IPS-20b (cell line): Measurements from ENCODE around the gene HMCN2.

ENCODE experiments used
- H3K27ac ChIP-seq: one replicate; pipeline ENCODE4 v1.5.1; 2013; ENCODE audit warnings: low read length
- H3K27me3 ChIP-seq: 2 replicates; pipeline ENCODE4 v1.6.1; 2013; ENCODE audit warnings: mild to moderate bottlenecking, low read length, inconsistent platforms; ENCODE audit not compliant: insufficient read depth
- H3K36me3 ChIP-seq: 2 replicates; pipeline ENCODE4 v1.6.1; 2013; ENCODE audit warnings: low read depth, mild to moderate bottlenecking, inconsistent platforms, low read length, moderate library complexity; ENCODE audit not compliant: insufficient read depth
- H3K4me1 ChIP-seq: 2 replicates; pipeline ENCODE4 v1.6.1; 2013; ENCODE audit warnings: mild to moderate bottlenecking, control low read depth, inconsistent platforms, low read length, moderate library complexity; ENCODE audit not compliant: insufficient read depth
- H3K4me3 ChIP-seq: 2 replicates; pipeline ENCODE4 v1.5.1; 2013; ENCODE audit warnings: mild to moderate bottlenecking, low read length, inconsistent platforms
- H3K9ac ChIP-seq: 2 replicates; pipeline ENCODE4 v1.6.1; 2013; ENCODE audit warnings: low read depth, mild to moderate bottlenecking, inconsistent platforms, low read length, moderate library complexity
- H3K9me3 ChIP-seq: 2 replicates; pipeline ENCODE4 v1.6.1; 2013; ENCODE audit warnings: mild to moderate bottlenecking, low read depth, low read length, inconsistent platforms; ENCODE audit not compliant: insufficient read depth

Gene HMCN2

GRCh38 chr9:130286781-130287428 is 21.3 kb downstream of the HMCN2 start:
- H3K9ac ChIP-seq, result no peak overlapping the region; the same call in 1 of the 2 replicates
- no peaks in the 10 kb centered on the region; the same call in 1 of the 2 replicates for H3K9me3 ChIP-seq
- H3K4me1 ChIP-seq, result peaks cover 8% of the 10 kb centered on the region; the same call in 1 of the 2 replicates
- no peaks in the 10 kb centered on the region; the same call in 1 of the 2 replicates for H3K36me3 ChIP-seq
- H3K4me3 ChIP-seq, result no peak overlapping the region
- no peak overlapping the region for H3K27ac ChIP-seq
- H3K27me3 ChIP-seq, result no peaks in the 10 kb centered on the region

- no peaks in the 10 kb centered on the region for H3K9me3 ChIP-seq
- peaks cover 8% of the 10 kb centered on the region; the same call in 1 of the 2 replicates for H3K4me1 ChIP-seq
- no peak overlapping the region for H3K27ac ChIP-seq
- H3K36me3 ChIP-seq, result no peaks in the 10 kb centered on the region; the same call in 1 of the 2 replicates
- H3K9ac ChIP-seq, result no peak overlapping the region
- no peak overlapping the region for H3K4me3 ChIP-seq
- no peaks in the 10 kb centered on the region for H3K27me3 ChIP-seq
Observed at GRCh38 chr9:130287736-130288135, 22.2 kb downstream of the HMCN2 start.

- Histone ChIP-seq H3K27me3 (no peaks in the 10 kb centered on the region), H3K36me3 (no peaks in the 10 kb centered on the region; the same call in 1 of the 2 replicates), H3K9me3 (no peaks in the 10 kb centered on the region), H3K27ac (no peak overlapping the region), H3K9ac (no peak overlapping the region), H3K4me1 (peaks cover 8% of the 10 kb centered on the region; the same call in 1 of the 2 replicates), H3K4me3 (no peak overlapping the region)
Observed at GRCh38 chr9:130288393-130288792, 22.8 kb downstream of the HMCN2 start.

GRCh38 chr9:130288926-130289690 is 23.5 kb downstream of the HMCN2 start:
- Histone ChIP-seq H3K27me3 (no peaks in the 10 kb centered on the region), H3K4me1 (peaks cover 8% of the 10 kb centered on the region; the same call in 1 of the 2 replicates), H3K36me3 (no peaks in the 10 kb centered on the region; the same call in 1 of the 2 replicates), H3K9me3 (no peaks in the 10 kb centered on the region), H3K27ac (no peak overlapping the region), H3K4me3 (no peak overlapping the region), H3K9ac (no peak overlapping the region)

- no peaks in the 10 kb centered on the region for H3K27me3 ChIP-seq
- H3K27ac ChIP-seq, result no peak overlapping the region
- no peak overlapping the region for H3K9ac ChIP-seq
- H3K4me1 ChIP-seq, result peaks cover 8% of the 10 kb centered on the region; the same call in 1 of the 2 replicates
- H3K4me3 ChIP-seq, result no peak overlapping the region
- no peaks in the 10 kb centered on the region for H3K9me3 ChIP-seq
- H3K36me3 ChIP-seq, result no peaks in the 10 kb centered on the region; the same call in 1 of the 2 replicates
Observed at GRCh38 chr9:130289711-130290241, 24.2 kb downstream of the HMCN2 start.

GRCh38 chr9:130290291-130291181 is 25.0 kb downstream of the HMCN2 start:
- Histone ChIP-seq H3K9me3 (no peaks in the 10 kb centered on the region), H3K27me3 (no peaks in the 10 kb centered on the region), H3K4me3 (no peak overlapping the region), H3K36me3 (no peaks in the 10 kb centered on the region; the same call in 1 of the 2 replicates), H3K9ac (no peak overlapping the region), H3K4me1 (peaks cover 8% of the 10 kb centered on the region; the same call in 1 of the 2 replicates), H3K27ac (no peak overlapping the region)

- no peak overlapping the region for H3K4me3 ChIP-seq
- no peaks in the 10 kb centered on the region for H3K36me3 ChIP-seq
- no peak overlapping the region for H3K9ac ChIP-seq
- H3K4me1 ChIP-seq, result peaks cover 8% of the 10 kb centered on the region
- no peak overlapping the region for H3K27ac ChIP-seq
- no peaks in the 10 kb centered on the region for H3K27me3 ChIP-seq
- H3K9me3 ChIP-seq, result no peaks in the 10 kb centered on the region
Observed at GRCh38 chr9:130291474-130291873, 25.9 kb downstream of the HMCN2 start.

- Histone ChIP-seq H3K9ac (no peak overlapping the region), H3K4me3 (no peak overlapping the region), H3K36me3 (no peaks in the 10 kb centered on the region), H3K27ac (no peak overlapping the region), H3K9me3 (no peaks in the 10 kb centered on the region), H3K4me1 (peaks cover 8% of the 10 kb centered on the region), H3K27me3 (no peaks in the 10 kb centered on the region)
Observed at GRCh38 chr9:130292106-130292505, 26.5 kb downstream of the HMCN2 start.

- Histone ChIP-seq H3K27ac (no peak overlapping the region), H3K27me3 (no peaks in the 10 kb centered on the region), H3K4me1 (no peaks in the 10 kb centered on the region; the same call in none of the 2 replicates), H3K36me3 (0 out of 2 replicates have a peak, but pooled peaks cover 5% of the 10 kb centered on the region), H3K4me3 (no peak overlapping the region), H3K9ac (no peak overlapping the region), H3K9me3 (no peaks in the 10 kb centered on the region)
Observed at GRCh38 chr9:130294664-130295063, 29.1 kb downstream of the HMCN2 start.

GRCh38 chr9:130295431-130295830 is 29.9 kb downstream of the HMCN2 start:
- Histone ChIP-seq H3K27ac (no peak overlapping the region), H3K27me3 (no peaks in the 10 kb centered on the region), H3K4me3 (no peak overlapping the region), H3K4me1 (no peaks in the 10 kb centered on the region; the same call in 1 of the 2 replicates), H3K9ac (no peak overlapping the region), H3K36me3 (peaks cover 12% of the 10 kb centered on the region; the same call in 1 of the 2 replicates), H3K9me3 (no peaks in the 10 kb centered on the region)
